SK-N-MC (cell line): ENCODE data around the gene GALNT14.

ENCODE experiments used
- EZH2 ChIP-seq: fragments of 200-600 bp; sonication (generic); IDR thresholded peaks from one replicate; pipeline ENCODE4 v1.6.1; 2017; ENCODE audit warnings: antibody characterized with exemption
- FOXP2 ChIP-seq: optimal IDR thresholded peaks from 2 replicates; pipeline ENCODE3; 2011; ENCODE audit warnings: mild to moderate bottlenecking, moderate library complexity; ENCODE audit not compliant: insufficient read depth; ENCODE audit errors: extremely low read length, control extremely low read depth
- POLR2AphosphoS5 ChIP-seq: IDR thresholded peaks from 2 replicates; pipeline ENCODE4 v1.6.1; 2012; ENCODE audit warnings: mild to moderate bottlenecking, low read depth, low read length, borderline replicate concordance

- TF ChIP-seq EZH2 (no peak), POLR2AphosphoS5 (no peak), FOXP2 (no peak)
These were observed 1.4 kb upstream of the GALNT14 start for GRCh38 chr2:31139671-31140070.
